HEK293T (cell line): ENCODE results near the gene PODNL1.

ENCODE experiments used
- ARNT ChIP-seq: fragments of 450-650 bp; IDR thresholded peaks from 2 replicates; pipeline ENCODE4 v1.6.1; 2017; ENCODE audit warnings: mild to moderate bottlenecking
- BHLHE40 ChIP-seq: fragments of 450-650 bp; IDR thresholded peaks from 2 replicates; pipeline ENCODE4 v1.6.1; 2016; ENCODE audit warnings: mild to moderate bottlenecking, moderate library complexity, borderline replicate concordance
- ELF4 ChIP-seq: fragments of 450-650 bp; IDR thresholded peaks from 2 replicates; pipeline ENCODE4 v1.6.1; 2017; ENCODE audit warnings: antibody characterized with exemption
- FOXA1 ChIP-seq: fragments of 450-650 bp; IDR thresholded peaks from 2 replicates; pipeline ENCODE4 v1.6.1; 2016; ENCODE audit warnings: mild to moderate bottlenecking
- FOXK2 ChIP-seq: fragments of 450-650 bp; IDR thresholded peaks from 2 replicates; pipeline ENCODE4 v1.6.1; 2016; ENCODE audit warnings: mild to moderate bottlenecking
- FOXM1 ChIP-seq: fragments of 450-650 bp; IDR thresholded peaks from 2 replicates; pipeline ENCODE4 v1.6.1; 2017; ENCODE audit warnings: mild to moderate bottlenecking, borderline replicate concordance
- L3MBTL2 ChIP-seq: fragments of 450-650 bp; conservative IDR thresholded peaks from 2 replicates; pipeline ENCODE4 v1.6.1; 2016; ENCODE audit warnings: mild to moderate bottlenecking
- LEF1 ChIP-seq: fragments of 450-650 bp; IDR thresholded peaks from 2 replicates; pipeline ENCODE4 v1.6.1; 2017; ENCODE audit warnings: mild to moderate bottlenecking, borderline replicate concordance
- PKNOX1 ChIP-seq: fragments of 450-650 bp; IDR thresholded peaks from 2 replicates; pipeline ENCODE4 v1.6.1; 2016
- SP1 ChIP-seq: fragments of 450-650 bp; IDR thresholded peaks from 2 replicates; pipeline ENCODE4 v1.6.1; 2017
- SUZ12 ChIP-seq: fragments of 450-650 bp; IDR thresholded peaks from 2 replicates; pipeline ENCODE4 v1.6.1; 2016; ENCODE audit warnings: mild to moderate bottlenecking
- TARDBP ChIP-seq: fragments of 450-650 bp; IDR thresholded peaks from 2 replicates; pipeline ENCODE4 v1.6.1; 2016
- ZNF384 ChIP-seq: fragments of 450-650 bp; IDR thresholded peaks from 2 replicates; pipeline ENCODE4 v1.6.1; 2016

GRCh38 chr19:13981467-13981866, 43.2 kb upstream of the PODNL1 start:
- TF ChIP-seq BHLHE40 (no peak), L3MBTL2 (no peak), ELF4 (no peak), FOXM1 (no peak), PKNOX1 (no peak), ARNT (no peak), ZNF384 (no peak), TARDBP (no peak), LEF1 (no peak), FOXA1 (no peak), SP1 (no peak), SUZ12 (no peak), FOXK2 (no peak)
